Measurements from ENCODE around the gene ILF2.
"Not testable (repeated sequence)": the region's sequence is repeated elsewhere in the genome, so short reads cannot be mapped to it uniquely, and the experiment has no call there.

The ILF2 gene

DNA sequence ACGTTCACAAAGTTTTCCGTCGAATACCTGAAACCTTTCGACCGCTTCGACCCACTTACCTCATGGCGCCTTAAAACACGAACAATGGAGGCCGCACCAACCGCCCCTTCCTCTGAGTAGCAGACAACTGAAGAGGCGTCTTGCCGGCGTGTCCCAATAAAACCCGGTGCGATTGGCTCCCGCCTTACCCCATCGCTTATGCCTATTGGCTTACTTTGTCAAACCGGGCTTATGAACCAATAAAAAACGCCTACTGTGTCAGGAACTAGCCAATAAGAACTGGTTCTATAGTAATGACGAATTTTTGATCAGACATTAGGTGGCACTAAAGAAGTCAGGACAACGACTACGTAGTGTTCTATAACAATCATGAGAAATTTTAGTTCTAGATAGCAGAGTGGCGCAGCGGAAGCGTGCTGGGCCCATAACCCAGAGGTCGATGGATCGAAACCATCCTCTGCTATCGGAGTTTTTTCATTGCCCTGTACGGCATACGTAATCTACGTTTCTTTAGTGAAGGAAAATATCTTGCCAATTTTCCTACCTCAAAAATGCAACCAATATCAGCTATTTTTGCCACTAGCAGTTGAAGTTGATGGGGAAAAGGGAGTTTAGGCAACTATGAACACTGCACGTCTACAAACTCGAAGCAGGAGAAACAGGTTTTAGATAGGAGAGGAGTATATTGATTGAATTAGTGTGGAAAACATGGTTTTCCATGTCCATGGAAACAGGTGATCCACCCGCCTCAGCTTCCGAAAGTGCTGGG is at the start of gene ILF2:
Gene ILF2 (minus strand): TSS at position 135 of the 769 bp plus-strand sequence. CDS start 71 bp downstream, at position 64.
- peak; percentile 99 for DNase-seq

DNA sequence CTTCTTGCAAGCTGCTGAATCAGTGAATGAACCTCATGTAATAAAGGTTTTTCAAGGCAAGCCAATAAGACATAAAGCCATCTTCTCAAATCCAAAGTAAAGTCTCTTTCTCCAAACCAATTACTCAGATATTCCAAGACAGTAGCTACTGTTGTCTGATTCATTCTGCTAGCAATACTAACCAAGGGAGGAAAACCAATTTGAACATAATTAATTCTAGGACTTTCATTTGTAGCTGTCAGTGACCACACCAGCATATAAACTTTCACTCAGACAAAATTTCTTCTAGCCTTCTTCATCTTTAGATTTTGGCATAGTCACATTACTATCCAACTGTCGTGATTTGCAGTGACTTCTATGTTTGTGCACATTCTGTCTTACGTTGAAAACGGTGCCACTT is 46.5 kb upstream of the ILF2 start:
- DNase-seq = peak; percentile 48

DNA sequence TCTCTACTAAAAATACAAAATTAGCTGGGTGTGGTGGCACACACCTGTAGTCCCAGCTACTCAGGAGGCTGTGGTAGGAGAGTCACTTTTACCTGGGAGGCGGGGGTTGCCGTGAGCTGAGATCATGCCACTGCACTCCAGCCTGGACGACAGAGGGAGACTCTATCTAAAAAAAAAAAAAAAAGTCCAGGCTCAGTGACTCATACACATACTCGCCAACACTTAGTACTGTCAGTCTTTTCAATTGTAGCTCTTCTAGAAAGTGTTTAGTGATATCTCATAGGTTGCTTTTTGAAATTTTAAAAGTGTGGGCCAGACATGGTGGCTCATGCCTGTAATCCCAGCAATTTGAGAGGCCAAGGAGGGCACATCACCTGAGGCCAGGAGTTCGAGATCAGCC is 45.4 kb upstream of the ILF2 start:
- DNase-seq = not testable (repeated sequence)

DNA sequence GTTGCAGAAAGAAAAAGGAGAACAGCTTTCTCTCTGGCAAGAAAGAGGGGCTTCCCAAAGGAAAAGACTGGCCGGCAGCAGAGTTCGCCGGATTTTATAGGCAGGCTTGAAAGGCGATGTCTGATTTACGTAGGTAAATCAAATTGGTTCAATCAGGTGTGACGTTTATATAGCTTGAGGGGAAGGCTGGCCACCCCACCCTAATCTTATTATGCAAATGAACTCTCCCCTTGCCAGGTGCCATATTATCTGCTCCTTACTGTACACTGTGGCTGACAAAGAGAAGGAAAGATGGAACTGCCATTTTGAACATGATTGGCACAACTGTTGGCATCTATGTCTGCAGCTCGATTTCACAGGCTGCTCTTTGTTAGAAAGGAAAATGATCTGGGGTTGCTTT is 40.2 kb upstream of the ILF2 start:
- DNase-seq = no peak

DNA sequence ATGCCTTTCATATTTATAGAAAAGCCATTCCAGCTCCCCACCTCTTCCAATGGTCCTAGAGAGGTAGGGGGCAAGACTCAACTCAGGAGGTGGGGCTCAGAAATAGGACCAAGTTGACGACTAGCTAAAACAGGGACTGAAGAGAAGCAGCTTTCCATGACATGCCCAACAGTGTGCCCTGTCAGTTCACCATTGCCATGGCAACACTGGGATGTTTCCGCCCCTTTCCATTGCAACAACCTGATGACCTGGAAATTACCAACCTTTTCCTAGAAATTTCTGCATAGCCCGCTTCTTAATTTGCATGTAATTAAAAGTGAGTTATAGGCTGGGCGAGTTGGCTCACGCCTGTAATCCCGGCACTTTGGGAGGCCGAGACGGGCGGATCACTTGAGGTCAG is 34.7 kb upstream of the ILF2 start:
- DNase-seq = no peak

DNA sequence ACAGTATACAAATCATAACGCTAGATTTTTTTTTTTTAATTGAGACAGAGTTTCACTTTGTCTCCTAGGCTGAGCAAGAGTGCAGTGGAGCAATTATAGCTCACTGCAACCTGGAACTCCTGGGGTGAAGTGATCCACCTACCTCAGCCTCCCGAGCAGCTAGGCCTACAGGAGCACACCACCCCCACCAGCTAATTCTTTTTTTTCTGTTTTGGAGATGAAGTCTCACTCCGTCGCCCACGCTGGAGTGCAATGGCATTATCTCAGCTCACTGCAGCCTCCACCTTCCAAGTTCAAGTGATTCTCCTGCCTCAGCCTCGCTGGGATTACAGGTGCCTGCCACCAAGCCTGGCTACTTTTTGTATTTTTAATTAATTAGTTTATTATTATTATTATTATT is 29.0 kb upstream of the ILF2 start:
- no peak for DNase-seq

DNA sequence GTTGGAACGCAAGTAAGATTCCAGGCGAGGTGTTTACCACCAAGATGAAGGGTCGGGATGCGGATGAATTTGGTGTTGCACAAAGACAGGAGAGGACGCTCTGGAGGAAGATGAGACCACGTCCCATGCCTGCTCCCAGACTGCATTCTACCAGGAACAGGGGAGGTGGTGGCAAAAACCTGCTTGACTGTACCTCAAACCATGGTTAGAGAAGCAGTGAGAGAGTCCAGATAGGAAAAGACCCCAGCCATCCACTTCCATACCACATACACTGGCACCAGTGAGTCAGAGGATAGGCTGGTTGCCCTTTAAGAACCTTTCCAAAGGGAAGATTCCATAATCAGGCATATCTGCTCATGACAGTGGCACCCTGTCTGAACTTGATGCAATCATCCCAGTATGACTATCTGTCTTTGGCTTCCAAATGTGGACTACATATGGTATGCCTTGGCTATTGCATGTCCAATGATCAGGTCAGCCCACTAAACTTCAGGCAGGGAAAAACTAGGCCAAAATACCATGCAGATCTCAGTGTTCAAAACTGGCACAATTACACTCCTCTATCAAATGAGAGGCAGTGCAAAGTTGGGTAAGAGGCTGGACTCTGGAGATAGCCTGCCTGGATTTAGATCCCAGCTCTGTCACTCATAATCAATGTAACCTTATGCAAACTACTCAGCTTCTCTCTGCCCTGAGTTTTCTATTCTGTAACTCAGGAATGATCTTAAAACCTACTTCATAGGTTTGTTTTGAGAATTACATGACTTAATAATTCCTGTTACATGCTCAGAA is 28.3 kb upstream of the ILF2 start:
- DNase-seq = no peak

DNA sequence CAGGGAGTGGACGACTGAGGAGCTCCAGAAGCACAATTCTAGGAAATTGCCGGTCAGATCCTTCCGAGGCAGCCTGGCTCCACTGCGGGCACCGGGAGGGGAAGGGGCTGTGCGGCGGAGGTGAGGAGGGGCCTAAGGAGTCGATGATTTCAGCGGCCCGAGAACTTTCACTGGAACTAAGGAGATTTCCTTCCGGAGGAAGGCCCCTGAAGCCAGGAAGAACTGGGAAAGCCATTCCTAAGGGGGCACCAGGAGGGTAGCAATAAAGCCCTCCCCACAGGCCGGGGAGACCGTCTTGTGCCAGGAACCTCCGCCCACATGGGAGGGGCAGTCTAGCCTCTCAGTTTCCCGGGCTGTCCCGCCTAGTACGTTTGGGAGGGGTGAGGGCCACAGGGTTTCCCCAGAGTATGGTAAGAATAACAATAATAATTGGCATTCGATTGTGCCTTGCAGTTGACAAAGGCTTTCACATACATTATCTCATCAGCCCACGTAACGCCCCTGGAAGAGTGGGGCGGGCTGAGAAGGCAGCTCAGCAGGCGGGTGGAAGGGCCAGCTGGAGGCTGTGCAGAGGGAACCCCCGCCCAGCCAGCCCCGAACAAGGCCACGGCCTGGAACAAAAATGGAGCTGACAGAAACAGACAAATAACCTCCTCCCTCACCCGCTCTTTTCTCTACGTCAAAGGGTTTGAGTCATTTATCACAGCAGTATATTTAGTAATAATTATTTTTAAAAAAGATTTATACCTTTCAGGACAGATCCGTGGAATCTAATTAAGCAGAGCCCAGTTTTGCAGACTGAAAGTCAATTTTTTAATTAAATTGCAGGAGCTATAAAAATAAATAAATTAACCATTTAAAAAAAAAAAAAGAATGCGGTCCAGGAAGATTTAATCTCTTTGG is 27.5 kb upstream of the ILF2 start:
- DNase-seq = no peak

DNA sequence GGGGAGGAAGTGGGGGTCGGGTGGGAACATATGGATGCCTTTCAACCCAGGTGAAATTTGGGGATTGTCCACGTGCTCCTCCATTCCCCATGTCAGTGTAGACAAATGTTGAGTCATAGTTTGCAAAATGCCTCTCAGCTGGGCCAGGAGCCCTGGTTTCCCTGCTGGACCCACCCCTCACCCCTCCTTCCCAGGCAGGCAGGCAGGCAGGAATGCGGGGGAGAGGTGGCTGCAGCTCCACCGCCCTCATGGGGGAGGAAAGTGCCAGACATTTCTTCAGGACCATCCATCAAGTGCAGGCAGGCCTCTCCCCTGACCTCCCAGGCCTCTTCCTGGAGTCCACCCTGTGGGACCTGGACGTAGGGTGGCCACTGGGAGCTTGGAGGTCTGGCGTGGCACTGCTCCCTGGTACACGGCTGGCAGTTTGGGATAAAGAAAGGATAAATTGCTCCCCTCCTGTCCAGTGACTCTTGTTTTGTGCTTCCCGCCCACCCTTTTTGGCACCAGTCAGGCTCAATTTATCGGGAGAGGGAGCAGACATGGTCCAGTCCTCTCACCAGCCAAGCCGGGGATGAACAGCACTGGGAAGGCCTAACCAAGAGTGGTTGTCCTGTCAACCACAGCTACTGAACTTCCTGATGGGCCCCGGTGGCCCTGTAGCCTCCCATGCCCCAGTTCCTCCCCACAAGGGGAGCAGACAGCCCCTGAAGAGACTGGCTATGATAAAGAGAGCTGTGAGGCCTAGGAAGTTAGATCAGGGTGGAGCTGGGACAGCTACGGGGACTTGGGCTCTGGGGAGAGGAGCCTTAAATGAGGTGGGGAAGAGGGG is 26.6 kb upstream of the ILF2 start:
- no peak for DNase-seq

DNA sequence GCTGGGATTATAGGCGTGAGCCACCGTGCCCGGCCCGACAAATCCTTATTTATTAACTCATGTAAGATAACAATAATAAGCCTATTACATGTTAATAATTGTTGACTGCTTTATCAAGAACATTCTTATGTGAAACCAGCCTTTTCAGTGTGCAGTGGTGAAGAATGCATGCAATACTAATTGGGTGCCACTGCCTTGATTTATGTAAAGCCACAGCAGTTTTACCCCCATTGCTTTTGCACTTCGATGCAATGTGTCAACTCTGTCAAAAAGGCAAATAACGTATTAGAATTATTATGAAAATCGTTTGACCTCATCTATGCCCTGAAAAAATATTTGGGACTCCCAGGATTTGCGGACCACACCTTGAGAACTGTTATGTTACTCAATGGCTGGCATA is 25.9 kb upstream of the ILF2 start:
- DNase-seq = no peak

DNA sequence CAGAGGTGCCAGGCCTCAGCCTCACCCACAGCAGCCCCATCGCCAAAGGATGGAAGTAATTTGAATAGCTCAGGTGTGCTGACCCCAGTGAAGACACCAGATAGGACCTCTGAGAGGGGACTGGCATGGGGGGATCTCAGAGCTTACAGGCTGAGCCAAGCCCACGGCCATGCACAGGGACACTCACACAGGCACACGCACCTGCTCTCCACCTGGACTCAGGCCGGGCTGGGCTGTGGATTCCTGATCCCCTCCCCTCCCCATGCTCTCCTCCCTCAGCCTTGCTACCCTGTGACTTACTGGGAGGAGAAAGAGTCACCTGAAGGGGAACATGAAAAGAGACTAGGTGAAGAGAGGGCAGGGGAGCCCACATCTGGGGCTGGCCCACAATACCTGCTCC is 22.7 kb upstream of the ILF2 start:
- DNase-seq = no peak

DNA sequence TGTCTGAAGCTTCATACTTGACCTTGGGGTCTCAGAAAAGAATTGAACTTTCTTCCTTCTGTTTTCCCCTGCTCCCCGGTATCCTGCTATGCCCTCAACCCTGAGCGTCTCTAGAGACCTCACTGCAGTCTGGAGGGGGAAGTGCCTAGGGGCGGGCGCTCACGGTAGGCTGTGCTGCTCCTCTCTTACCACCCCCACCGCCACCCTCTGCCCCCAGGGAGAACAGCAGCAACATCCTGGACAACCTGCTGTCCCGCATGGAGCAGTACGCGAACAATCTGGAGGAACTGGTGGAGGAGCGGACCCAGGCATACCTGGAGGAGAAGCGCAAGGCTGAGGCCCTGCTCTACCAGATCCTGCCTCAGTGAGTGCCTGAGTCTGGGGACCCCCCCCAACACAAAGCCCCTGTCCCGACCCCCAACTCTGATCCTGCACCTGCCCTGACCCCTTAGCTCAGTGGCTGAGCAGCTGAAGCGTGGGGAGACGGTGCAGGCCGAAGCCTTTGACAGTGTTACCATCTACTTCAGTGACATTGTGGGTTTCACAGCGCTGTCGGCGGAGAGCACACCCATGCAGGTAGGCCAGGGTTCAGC is 18.0 kb upstream of the ILF2 start:
- DNase-seq = no peak

DNA sequence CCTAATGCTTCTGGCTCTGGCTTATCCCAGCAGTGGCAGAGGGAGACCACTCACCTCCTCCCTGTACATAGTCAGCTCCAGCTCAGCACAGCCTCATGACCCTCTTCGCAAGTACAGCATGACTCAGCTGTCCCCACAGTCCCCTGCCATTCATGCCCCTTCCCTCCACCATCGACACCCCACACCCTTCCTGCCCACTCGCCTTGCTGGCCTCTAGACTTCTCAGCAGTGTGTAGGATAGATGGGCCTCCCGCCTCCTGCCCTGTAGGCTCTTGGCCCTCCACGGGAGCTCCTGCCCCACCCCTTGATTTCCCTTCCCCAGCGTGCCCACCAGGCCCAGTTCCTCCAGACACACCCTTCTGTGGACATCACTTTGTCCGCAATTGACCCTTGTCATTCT is 17.5 kb upstream of the ILF2 start:
- no peak for DNase-seq

DNA sequence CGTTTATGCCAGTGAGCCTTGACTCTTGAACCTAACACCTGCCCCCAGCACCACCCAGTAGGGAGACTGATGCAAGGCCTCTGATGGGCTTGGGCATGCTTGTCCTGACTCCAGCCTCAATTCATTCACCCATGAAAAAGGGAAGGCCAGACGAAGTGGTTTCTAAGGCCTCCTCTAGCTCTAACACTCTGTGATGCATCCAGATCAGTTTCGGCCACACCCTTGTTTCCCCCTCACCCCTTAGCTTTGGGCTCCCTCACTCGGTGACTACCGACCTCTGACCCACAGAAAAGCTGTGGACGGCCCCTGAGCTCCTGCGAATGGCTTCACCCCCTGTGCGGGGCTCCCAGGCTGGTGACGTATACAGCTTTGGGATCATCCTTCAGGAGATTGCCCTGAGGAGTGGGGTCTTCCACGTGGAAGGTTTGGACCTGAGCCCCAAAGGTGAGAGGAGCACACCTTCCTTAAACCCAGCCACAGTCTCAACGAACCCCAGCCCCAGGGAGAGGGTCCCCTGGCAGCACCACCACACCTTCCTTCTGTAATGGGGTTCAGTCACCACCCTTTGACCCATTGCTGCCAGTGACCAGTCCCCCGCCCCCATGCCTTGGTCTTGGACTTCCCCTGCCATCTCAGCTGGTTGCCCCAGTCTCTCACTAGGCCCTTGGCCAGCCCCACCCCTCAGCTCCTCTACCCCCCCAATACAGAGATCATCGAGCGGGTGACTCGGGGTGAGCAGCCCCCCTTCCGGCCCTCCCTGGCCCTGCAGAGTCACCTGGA is 16.7 kb upstream of the ILF2 start:
- DNase-seq = no peak

DNA sequence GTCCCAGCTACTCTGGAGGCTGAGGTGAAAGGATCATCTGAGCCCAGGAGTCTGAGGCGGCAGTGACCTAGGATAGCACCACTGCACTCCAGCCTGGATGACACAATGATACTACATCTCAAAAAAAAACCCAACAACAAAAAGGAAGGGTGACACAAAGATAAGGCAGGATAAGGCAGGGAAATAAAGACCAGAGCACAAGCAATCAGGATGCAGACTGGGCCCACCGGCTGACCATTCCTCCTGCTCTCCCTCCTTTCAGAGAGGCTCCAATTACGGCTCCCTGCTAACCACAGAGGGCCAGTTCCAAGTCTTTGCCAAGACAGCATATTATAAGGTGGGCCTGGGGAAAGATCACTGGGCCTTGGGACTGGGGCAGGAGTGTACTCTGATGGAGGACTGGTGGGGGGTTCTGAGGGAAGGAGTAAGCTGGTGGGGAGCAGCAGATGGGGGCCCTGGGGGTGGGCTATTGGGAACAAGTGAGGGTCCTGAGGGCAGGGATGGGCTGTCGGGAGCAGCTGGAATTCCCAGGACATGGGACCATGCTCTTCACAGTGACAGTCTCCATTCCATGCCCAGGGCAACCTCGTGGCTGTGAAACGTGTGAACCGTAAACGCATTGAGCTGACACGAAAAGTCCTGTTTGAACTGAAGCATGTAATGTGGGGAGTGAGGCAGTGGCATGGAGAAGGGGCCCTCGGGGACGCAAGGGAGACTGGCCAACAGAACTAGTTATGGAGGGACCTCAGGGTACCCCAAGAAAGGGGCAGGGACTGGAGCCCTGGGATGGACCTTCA is 14.9 kb upstream of the ILF2 start:
- DNase-seq = no peak

DNA sequence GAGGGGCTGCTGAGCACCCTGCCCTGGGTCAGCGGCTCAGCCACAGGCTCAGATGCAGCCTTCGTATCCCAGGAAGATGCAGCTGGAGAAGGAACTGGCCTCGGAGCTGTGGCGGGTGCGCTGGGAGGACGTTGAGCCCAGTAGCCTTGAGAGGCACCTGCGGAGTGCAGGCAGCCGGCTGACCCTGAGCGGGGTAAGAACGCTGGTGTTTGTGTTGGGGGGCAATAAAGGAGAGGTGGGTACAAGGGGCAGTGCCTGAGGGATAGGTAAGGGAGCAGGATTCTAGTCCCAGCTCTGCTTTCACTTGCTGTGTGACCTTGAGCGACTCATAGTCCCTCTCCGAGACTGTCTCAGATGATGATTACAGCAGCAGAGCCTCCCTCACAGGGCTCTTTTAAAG is 14.1 kb upstream of the ILF2 start:
- no peak for DNase-seq

DNA sequence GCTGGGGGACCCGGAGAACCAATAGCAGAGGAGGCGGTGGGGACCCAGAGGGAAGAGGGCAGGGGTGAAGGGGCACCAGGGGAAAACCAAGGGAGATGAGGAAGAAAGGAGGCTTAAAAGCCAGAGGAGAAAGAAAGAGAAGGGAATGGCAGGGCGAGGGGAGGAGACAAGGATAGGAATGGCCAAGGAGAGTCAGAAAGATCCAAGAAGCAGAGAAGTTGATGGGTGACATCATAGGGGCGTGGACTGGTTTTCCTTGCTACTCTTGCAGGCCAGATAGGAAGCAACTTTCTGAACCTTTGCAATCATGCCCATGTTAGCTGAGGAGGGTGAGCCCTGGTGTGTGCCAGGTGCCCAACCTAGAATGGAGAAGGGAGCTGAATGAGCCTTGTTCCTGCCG is 13.1 kb upstream of the ILF2 start:
- no peak for DNase-seq

DNA sequence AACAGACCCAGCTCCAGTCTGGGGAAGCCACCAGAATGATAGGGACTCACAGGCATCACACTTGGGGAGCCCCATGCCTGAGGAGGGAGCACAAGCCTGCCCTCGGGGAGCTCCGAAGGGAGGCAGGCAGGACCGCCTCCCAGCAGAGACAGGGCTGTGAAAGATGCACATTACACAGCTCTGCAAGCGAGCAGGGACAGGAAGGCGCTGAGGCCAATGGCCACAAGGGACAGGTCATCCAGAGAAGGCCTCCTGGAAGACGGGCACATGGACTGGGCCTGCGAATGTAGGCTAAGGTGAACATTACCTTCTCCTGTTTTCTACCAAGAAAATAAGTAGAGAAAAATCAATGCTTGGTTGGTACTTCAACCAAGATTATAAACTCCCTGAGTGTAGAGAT is 11.9 kb upstream of the ILF2 start:
- no peak for DNase-seq

DNA sequence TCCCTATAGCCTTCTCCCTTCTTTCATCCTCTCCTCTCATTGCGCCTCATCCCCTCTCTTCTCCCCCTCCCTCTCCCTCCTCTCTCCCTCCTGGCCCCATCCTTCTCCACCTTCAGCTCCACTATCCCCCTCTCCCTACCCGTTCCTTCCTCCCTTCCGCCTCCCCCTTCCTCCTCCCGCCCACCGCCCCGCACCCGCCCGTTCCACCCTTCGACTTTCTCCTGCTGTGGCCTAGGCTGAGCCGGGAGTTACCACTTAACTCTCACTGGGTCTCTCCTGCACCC is 9.3 kb upstream of the ILF2 start:
- DNase-seq = no peak

DNA sequence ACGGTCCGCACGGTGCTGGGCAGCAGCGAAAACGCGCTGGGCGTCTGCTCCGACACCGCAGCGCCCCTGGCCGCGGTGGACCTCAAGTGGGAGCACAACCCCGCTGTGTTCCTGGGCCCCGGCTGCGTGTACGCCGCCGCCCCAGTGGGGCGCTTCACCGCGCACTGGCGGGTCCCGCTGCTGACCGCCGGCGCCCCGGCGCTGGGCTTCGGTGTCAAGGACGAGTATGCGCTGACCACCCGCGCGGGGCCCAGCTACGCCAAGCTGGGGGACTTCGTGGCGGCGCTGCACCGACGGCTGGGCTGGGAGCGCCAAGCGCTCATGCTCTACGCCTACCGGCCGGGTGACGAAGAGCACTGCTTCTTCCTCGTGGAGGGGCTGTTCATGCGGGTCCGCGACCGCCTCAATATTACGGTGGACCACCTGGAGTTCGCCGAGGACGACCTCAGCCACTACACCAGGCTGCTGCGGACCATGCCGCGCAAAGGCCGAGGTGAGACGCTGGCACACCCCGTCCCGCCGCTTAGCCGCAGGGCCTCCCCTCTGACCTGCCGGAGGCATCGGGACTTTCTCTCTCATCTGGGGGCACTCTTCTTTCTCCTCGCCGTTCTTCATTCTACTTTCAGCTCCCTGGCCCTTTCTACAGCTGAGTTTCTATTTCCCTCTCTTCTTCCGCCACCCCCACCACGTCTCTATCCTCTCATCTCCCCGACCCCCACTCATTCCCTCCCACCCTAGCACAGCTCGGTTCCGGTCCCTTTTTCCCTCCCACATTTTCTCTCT is 8.7 kb upstream of the ILF2 start:
- no peak for DNase-seq
